ENCODE measurements around the gene CCDC154.

GRCh38 chr16:1491327-1491726 lies 47.0 kb upstream of the CCDC154 start:
- TF ChIP-seq CTCF (conservative IDR thresholded peaks at IDR 0.05 in 1 of 2, IDR thresholded peaks at IDR 0.05 in 1 of 2; ENCODE audit: extremely low read depth in 1 of 2, insufficient read depth in 1 of 2, low read depth in 1 of 2, low read length in 2 of 2) (peak; percentile 6 to 17), EZH2 (IDR thresholded peaks at IDR 0.05; ENCODE audit: borderline replicate concordance, low read length) (no peak)
